ENCODE data around the gene CNTLN.

- TF ChIP-seq TCF7 (IDR thresholded peaks at IDR 0.05; ENCODE audit: borderline replicate concordance) = no peak
- TF ChIP-seq ZNF24 (IDR thresholded peaks at IDR 0.05) = no peak
- no peak for TF ChIP-seq KDM1A (IDR thresholded peaks at IDR 0.05)
Observed at GRCh38 chr9:17528859-17529258, 394.0 kb downstream of the CNTLN start.
